Head of caudate nucleus (tissue), 42 donors: ENCODE measurements around the gene MCL1.
A peak's percentile ranks its signal among the peaks of the same experiment; 100 is the strongest.
"Not testable (repeated sequence)": the region's sequence is repeated elsewhere in the genome, so short reads cannot be mapped to it uniquely, and the experiment has no call there.

Source experiments
- DNase-seq, 42 donors: peaks; one replicate each; pipeline versions ENCODE4 v3.0.0 to v3.0.0-alpha.2; 2020 to 2021; ENCODE audit warnings: mixed read lengths in 7 of 42
- intact Hi-C: fragments of 100-400 bp; cut with DNase I; formaldehyde crosslinking; loops from one replicate; pipeline ENCODE4 v1.15.0; 2022

MCL1 gene

DNA sequence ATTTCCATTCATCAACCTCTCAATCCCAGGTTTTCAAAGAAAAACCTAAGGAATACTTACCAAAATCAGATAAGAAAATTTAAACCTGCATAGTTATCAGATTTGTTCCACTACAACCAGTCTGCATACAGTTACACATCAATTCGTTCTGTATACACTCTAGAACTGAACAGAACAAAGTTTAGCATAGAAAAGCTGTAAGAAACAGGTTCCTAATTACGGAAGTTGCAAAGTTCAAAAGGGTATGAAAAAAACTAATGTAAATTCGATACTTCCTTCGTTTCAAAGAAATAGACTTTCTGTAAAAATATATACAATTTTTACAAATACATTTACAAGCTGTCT, 3.1 kb downstream of the MCL1 start:
- no peak for DNase-seq

DNA sequence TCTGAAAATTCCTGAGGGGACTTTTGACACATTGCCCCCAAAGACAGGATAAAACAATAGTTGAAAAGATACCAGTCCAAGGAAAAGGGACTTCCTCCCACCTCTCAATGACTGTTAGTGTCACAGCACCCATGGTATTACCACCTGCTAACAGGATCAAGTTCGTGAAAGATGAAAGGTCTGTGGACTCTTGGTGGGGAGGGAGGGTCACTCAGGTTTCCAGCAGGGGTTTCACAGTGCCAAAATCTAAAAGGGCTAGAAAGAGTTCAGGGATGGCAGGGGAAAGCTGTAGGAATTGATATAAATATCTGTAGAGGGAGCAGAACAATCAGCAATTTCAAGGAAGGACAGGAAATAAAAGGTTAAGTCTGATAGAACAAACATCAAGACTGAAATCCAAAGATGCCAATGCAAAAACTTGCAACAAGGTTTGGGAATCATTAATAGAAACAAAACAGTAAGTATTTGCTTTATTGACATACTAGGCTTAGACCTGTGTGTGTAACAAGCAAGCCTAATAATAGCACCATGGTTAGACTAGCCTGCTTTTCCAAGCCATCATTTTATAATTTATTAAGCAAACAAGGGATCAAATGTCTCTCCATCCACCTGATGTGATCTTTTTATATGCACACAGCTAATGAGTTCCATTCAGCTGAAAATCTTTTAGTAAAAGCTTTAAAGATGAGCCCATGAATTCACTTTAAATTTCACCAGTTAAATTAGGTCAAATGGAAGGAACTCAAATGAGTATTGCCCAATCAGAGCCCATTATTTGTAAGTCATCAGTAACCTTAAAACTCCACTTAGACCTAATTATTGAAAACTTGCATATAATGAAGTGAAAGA, 3.7 kb downstream of the MCL1 start:
- no peak for DNase-seq
- intact Hi-C loops, result loop anchor here (5.0 kb wide), 1 partner anchor 52 kb away; the partner anchor contains the start of gene ENSA

More for the DNA sequence above, 3.1 kb downstream of the MCL1 start:
- intact Hi-C loops, result loop anchor here (5.0 kb wide), 1 partner anchor 51 kb away; the partner anchor contains the start of gene ENSA

DNA sequence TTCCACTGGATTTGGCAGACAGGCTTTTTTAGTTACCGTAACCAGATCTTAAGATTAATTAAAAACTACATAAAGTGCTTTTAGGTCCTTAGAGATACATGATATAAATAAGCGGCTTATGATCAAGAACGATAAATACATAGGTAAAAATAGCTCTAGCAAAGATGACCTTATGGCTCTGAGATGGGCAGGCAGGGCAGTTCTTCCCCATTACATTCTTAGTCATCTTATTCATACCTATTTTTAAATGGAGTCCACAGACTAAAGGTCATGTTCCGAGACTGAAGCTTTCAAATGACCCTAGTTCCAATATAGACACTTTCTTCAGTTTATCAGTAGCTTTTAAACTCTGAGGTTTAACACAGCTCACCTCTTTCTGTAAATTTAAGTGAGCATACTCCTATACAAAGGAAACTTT, 4.3 kb downstream of the MCL1 start:
- DNase-seq, result no peak
- intact Hi-C loops, result loop anchor here (5.0 kb wide), 1 partner anchor 52 kb away; the partner anchor contains the start of gene ENSA

DNA sequence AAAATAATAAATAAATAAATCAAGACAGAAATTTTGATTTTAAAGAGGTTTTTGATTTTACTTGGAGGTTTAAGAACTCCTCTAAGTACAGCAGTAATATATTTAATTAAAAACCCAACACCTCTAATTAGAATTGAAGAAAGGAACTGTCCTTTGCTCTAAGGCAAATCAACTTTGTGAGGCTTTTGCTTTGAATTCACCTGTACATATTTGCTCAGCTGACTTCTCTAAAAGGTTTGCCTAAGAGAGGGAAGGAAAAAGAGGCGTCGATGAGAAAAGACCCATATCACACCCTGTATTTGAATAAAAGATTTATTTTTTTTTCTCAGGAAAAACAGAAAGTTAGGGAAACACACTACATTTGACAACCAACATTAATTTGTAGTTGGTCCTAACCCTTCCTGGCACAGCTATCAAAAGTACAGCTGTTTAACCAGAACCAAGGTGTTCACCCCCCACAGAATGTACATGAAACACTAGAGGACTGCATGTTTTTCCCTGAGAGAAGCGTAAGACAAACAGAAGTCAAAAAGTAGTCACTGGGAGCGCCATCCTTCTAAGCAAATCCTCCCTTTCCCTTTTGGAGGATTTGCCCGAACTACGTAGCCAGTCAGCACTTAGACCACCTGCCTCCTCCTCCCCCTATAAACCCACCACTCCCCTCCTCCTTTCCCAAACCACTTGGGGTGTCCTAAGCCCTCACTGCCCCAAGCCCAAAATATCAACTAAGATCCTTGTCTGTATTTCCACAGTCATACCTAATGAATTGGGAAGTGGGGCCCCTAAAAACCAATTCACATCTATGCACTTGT, 4.9 kb downstream of the MCL1 start:
- no peak for DNase-seq
- intact Hi-C loops, result loop anchor here (5.0 kb wide), 1 partner anchor 53 kb away; the partner anchor contains the start of gene ENSA

DNA sequence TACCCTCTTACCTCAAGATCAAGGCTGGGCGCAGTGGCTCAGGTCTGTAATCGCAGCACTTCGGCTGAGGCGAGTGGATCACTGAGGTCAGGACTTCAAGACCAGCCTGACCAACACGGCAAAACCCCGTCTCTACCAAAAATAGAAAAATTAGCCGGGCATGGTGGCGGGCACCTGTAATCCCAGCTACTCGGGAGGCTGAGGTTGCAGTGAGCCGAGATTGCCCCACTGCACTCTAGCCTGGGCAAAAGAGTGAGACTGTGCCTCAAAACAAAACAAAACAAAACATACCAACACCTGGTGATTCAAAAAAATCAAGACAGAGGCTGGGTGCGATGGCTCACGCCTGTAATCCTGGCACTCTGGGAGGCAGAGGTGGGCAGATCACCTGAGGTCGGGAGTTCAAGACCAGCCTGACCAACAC, 5.8 kb downstream of the MCL1 start:
- intact Hi-C loops, DNase-seq: not testable (repeated sequence)

DNA sequence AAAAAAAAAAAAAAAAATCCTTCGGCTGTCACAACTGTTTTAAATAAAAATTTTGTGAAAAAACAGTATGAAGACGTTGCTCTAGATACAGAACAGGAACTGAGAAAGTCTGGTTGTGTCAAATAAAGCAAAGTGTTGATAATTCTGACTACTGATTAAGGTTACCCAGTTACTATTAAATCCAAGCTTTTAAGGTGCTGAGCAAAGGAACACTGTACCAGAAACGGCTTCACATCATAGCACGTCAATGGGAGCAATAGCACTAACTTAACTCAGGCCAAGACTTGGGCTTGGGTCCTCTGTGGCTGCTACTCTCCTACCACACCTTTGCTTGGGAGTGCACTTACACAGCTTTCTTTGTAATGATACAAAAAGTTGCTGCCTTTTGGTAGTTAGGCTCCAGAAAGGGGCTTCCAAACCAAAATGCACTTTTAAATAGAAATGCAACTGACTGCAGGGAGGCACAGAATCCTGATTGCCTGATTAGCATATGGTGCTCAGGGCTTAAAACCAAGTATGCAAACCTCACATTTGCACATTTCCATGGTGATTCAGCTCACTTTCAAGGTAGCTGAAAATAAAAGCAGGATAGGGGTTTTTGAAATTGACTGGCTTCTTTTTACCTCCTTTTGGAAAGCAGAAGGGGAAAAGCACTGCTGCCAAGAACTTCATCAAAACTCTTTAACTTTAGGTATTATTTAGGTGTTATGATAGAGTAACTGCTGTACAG, 6.3 kb downstream of the MCL1 start:
- no peak for DNase-seq
- intact Hi-C loops, result no loop called here

DNA sequence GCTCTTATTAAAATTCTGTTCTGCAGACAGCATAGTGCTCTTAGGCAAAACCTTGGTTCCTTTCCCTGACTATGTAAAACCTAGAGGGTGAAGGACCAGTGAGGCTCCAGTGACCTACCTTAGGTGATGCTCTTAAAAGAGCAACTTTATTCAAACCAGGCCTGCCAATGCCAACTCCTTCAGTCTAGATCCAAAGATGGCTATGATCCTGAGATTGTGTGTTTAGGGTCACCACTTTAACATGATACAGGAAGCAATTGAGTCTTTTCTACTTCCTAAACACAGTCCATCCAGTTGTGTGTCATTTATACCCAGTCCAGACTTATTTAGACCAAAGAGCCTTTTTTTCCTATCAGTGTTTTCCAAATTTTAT, 10.8 kb downstream of the MCL1 start:
- no peak for DNase-seq
- intact Hi-C loops, result no loop called here

DNA sequence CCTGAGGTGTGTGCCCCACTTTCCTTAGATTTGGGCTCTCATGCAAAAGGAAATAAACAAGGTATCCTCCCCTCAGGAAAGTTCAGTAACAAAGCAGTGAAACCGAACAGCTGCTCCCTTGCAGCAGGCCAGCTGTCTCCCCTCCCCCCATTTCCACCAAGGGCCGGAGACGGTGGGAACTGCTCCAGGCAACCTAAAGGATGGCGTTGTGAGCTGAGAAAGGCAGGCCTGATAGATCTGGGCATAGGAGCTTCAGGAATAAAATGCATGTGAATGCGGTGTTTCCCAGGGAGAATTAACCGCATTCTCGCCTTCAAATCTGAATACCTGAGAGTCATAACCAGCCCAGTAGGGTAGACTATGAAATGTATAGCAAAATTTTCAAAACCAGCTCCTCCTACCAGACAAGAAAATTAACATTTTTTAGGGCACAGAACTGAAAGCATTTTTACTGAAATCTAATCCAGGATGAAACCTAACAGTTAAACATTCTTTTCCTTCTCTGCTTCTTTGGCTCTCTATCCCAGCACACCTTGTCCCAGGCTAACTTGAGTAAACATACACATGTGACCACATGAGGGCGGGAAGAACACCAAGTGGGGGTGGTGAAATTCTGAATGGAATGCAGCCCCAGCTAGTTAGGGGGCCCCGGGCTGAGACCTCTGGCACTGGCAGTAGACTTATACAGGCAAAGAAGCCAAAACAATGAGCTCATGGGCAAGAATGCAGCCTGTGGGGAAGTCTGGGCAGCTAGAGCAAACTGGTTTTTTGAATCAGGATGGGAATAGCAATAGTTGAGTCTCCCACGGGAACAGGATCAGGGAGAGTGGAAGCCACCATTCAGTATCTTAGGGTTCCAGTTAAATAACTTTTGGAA, 11.5 kb downstream of the MCL1 start:
- intact Hi-C loops, result no loop called here
- peak in 31 of 42 donors; percentile 25 to 80 (median 48) for DNase-seq

DNA sequence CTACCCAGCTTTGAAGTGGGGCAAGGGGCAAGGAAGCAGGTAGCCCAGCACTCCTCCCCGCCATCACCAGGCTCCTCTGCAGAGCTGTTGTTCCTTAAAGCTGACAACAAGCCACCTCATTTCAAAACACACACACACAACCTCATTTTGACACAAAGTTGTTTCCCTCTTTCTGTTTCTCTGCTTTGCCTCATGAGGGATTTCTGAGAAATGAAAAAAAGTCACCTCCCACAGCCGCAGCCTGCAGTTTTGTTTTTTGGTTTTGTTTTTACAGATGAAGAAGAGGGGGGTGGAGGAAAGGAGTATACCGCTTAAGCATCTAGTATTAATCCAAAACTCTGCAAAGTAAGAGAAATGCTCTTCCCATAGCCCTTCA, 12.1 kb downstream of the MCL1 start:
- no peak for DNase-seq
- intact Hi-C loops, result no loop called here

DNA sequence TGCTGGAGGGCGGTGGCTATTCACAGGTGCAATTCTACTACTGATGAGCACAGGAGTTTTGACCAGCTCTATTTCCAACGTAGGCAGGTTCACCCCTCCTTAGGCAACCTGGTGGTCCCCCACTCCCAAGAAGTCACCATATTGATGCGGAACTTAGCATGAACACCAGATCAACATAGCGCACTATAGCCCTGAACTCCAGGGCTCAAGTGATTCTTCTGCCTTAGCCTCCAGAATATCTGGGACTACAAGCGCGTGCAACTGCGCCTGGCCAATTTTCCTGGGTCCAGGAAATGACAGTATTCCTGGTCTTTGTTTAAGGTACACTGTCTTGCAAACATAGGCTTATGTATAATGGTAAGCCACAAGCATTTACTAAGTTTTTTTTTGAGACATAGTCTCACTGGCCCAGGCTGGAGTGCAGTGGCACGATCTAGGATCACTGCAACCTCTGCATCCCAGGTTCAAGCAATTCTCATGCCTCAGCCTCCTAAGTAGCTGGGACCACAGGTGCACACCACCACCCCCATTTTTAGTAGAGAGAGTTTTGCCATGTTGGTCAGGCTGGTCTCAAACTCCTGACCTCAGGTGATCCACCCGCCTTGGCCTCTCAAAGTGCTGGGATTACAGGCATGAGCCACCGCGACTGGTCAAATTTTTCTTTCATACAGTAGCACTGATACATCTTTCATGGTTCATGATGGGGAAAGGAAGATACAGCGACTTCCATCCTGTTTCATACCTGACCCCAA, 12.6 kb downstream of the MCL1 start:
- intact Hi-C loops, result no loop called here
- DNase-seq, result no peak

DNA sequence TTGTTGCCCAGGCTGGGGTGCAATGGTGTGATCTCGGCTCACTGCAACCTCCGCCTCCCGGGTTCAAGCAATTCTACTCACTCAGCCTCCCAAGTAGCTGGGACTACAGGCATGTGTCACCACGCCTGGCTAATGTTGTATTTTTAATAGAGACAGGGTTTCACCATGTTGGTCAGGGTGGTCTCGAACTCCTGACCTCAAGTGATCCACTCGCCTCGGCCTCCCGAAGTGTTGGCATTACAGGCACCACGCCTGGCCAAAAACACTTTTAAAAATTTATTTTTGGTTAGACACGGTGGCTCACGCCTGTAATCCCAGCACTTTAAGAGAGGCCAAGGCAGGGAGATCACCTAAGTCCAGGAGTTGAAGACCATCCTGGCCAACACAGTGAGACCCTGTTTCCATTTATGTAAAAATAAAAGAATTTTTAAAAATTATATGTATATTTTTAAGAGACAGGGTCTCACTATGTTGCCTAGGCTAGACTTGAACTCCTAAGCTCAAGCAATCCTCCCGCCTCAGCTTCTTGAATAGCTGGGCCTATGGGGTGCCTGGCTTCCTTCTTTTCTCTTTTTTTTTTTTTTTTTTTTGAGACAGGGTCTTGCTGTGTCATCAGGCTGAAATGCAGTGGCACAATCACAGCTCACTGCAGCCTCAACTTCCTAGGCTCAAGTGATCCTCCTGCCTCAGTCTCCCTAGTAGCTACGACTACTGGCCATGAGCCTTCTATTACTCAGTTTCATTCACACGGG, 14.0 kb downstream of the MCL1 start:
- DNase-seq, intact Hi-C loops: not testable (repeated sequence)

DNA sequence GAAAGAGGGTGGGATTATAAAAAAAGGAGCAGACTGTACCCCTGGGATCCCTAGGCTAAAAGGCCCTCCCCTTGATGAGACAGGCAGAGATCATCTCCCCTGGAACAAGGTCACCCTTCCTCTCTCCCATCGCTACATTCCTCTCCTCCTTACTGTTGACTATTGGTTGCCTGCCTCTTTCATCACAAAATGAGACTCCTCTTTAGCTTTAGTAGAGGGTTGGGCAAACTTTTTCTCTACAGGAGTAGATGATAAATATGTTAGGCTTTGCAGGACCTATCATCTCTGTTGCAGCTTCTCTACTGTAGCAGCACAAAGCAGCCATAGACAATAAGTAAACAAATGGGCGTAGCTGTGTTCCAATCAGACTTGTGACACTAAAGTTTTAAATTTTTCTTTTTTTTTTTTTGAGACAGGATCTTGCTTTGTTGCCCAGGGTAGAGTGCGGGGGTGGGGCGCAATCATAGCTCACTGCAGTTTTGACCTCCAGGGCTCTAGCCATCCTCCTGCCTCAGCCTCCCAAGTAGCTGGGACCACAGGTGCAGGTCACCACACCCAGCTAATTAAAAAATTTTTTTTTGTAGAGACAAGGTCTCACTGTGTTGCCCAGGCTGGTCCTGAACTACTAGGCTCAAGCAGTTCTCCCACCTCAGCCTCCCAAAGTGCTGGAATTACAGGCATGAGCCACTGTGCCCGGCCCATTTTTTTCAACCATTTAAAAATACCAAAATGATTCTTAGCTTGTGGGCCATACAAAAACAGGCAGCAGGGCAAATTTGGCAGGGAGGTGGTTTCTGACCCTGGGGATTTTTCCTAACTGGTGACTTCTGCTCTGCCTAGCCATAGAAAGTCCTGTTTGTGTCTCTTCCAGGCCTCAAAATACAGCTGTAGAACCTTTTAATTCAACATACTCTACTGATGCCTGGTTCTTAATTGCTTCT, 15.1 kb downstream of the MCL1 start:
- no peak for DNase-seq
- intact Hi-C loops, result loop anchor here (5.0 kb wide), 1 partner anchor 63 kb away; the partner anchor contains the start of gene ENSA

DNA sequence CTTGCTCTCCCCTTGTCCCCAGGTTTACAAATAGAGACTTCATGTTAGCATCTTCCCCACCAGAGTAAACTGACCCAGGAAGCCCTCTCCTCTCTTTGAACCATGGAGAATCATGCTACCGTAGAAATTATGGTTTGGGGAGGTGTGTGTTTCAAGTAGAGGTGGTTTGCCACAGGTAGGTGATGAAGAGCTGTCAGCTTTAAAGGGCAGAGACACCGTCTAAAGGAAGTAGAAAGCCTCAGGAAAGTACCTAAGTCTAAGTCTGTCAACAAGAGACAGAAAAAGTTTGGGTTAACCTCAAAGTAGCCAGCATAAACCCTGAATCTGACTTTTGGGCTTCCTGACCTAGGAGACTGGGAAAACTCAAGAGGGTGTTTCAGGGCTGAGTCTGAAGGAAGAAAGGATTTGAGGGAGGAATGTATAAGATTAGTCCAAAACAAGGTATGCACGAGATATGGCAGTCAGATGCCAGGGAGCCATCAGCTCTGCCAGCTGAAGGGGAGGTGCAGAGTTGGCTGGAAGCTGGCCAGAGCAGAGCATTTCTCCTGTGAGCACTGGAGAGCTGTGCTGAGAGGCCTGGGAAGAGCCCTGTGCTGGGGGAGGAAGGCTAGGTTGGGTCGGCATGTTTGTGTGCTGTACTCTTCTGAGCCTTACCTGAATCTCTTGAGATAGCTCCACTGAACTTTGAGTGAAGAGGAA, 15.9 kb downstream of the MCL1 start:
- DNase-seq, result no peak
- intact Hi-C loops, result loop anchor here (5.0 kb wide), 1 partner anchor 64 kb away; the partner anchor contains the start of gene ENSA

DNA sequence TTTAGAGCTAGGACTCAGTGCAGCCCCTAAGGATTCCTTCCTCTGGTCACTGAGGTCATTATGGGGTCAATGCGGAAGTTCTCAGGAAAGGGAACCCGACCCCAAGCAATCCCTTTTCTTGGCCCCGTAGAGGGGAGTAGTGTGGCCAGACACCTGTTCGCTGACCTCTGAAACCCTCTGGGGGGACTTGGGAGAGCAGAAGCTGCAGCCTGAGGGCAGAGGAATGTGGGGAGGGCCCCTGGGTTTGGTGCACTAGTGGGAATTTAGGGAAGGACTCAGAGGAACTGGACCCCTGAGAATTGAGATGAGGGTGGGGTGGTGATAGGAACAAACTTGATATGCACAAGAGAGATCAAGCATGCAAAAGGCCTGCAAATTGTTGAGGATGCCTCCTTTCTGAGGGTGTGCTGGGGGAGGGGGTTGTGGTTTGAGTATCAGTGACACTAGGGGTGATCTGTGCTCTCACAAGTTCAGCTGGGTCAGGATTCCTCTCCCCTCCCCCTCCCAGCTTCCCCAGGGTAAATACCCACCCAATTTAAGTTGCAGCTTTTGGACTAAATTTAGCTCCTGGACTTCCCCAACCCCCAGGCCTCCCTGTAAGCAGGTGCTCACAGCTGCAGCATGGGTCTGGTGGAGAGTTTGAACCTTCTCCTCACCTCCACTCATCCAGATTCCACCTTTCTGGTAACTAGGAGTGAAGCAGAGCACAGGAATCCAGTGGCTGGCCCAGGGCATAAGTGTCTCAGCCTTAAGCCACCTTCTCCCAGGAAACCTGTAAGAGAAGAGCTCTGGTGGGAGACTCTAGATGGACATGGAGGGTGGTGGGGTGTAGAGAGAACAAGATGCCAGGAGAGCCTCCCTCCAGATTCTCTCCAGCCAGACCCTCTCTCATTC, 16.7 kb downstream of the MCL1 start:
- intact Hi-C loops, result loop anchor here (5.0 kb wide), 1 partner anchor 65 kb away; the partner anchor contains the start of gene ENSA
- DNase-seq, result peak in 1 of 42 donors; percentile 28
